ENCODE measurements around the gene HYPK.

HYPK gene

GRCh38 chr15:43795197-43795596, 5.2 kb upstream of the HYPK start:
- H2AFZ ChIP-seq (ENCODE audit: low read depth, low read length) = no peak overlapping the region
- no peak for TF ChIP-seq EZH2 (IDR thresholded peaks at IDR 0.05; ENCODE audit: borderline replicate concordance, low read depth, low read length, severe bottlenecking)
- TF ChIP-seq, protein P1, sequence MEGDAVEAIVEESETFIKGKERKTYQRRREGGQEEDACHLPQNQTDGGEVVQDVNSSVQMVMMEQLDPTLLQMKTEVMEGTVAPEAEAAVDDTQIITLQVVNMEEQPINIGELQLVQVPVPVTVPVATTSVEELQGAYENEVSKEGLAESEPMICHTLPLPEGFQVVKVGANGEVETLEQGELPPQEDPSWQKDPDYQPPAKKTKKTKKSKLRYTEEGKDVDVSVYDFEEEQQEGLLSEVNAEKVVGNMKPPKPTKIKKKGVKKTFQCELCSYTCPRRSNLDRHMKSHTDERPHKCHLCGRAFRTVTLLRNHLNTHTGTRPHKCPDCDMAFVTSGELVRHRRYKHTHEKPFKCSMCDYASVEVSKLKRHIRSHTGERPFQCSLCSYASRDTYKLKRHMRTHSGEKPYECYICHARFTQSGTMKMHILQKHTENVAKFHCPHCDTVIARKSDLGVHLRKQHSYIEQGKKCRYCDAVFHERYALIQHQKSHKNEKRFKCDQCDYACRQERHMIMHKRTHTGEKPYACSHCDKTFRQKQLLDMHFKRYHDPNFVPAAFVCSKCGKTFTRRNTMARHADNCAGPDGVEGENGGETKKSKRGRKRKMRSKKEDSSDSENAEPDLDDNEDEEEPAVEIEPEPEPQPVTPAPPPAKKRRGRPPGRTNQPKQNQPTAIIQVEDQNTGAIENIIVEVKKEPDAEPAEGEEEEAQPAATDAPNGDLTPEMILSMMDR (IDR thresholded peaks at IDR 0.05; ENCODE audit: borderline replicate concordance, extremely low read depth, low read length, poor library complexity, severe bottlenecking) = no peak
- peaks cover 41% of the 10 kb centered on the region for H3K4me1 ChIP-seq (ENCODE audit: insufficient read depth, low read length)
- H4K20me1 ChIP-seq (ENCODE audit: insufficient read depth, low read length) = peaks cover 37% of the 10 kb centered on the region
- H3K9ac ChIP-seq (ENCODE audit: low read depth, low read length) = no peak overlapping the region
- H3K79me2 ChIP-seq (ENCODE audit: insufficient read depth, low read length) = peaks cover 36% of the 10 kb centered on the region
- no peak overlapping the region for H3K4me2 ChIP-seq (ENCODE audit: insufficient read depth, low read length)
- H3K4me3 ChIP-seq (ENCODE audit: low read depth in 1 of 2, low read length in 2 of 2) = no peak overlapping the region
- ATAC-seq (ENCODE audit: insufficient read depth, low read depth) = no peak
- no peaks in the 10 kb centered on the region for H3K27me3 ChIP-seq (ENCODE audit: insufficient read depth, low read length, poor library complexity)
- H3K36me3 ChIP-seq (ENCODE audit: insufficient read depth, low read length) = peaks cover 69% of the 10 kb centered on the region
- no peak overlapping the region for H3K27ac ChIP-seq (ENCODE audit: low read length)
- H3K9me3 ChIP-seq (ENCODE audit: insufficient read depth, low read length, severe bottlenecking) = no peaks in the 10 kb centered on the region
- no peak for DNase-seq

GRCh38 chr15:43795997-43796396, 4.4 kb upstream of the HYPK start:
- Histone ChIP-seq H4K20me1 (ENCODE audit: insufficient read depth, low read length) (peaks cover 37% of the 10 kb centered on the region), H3K27ac (ENCODE audit: low read length) (no peak overlapping the region), H3K4me1 (ENCODE audit: insufficient read depth, low read length) (peaks cover 42% of the 10 kb centered on the region), H3K9ac (ENCODE audit: low read depth, low read length) (no peak overlapping the region), H2AFZ (ENCODE audit: low read depth, low read length) (no peak overlapping the region), H3K36me3 (ENCODE audit: insufficient read depth, low read length) (peaks cover 73% of the 10 kb centered on the region), H3K27me3 (ENCODE audit: insufficient read depth, low read length, poor library complexity) (no peaks in the 10 kb centered on the region), H3K9me3 (ENCODE audit: insufficient read depth, low read length, severe bottlenecking) (no peaks in the 10 kb centered on the region), H3K4me2 (ENCODE audit: insufficient read depth, low read length) (no peak overlapping the region), H3K4me3 (ENCODE audit: low read depth in 1 of 2, low read length in 2 of 2) (no peak overlapping the region), H3K79me2 (ENCODE audit: insufficient read depth, low read length) (peaks cover 42% of the 10 kb centered on the region)
- TF ChIP-seq, protein P1 (IDR thresholded peaks at IDR 0.05; ENCODE audit: borderline replicate concordance, extremely low read depth, low read length, poor library complexity, severe bottlenecking) = no peak
- TF ChIP-seq EZH2 (IDR thresholded peaks at IDR 0.05; ENCODE audit: borderline replicate concordance, low read depth, low read length, severe bottlenecking) = no peak
- no peak for ATAC-seq (ENCODE audit: insufficient read depth, low read depth)
- DNase-seq = no peak

- Histone ChIP-seq H3K4me3 (ENCODE audit: low read depth in 1 of 2, low read length in 2 of 2) (no peak overlapping the region), H3K27me3 (ENCODE audit: insufficient read depth, low read length, poor library complexity) (no peaks in the 10 kb centered on the region), H2AFZ (ENCODE audit: low read depth, low read length) (no peak overlapping the region), H3K79me2 (ENCODE audit: insufficient read depth, low read length) (peaks cover 48% of the 10 kb centered on the region), H3K4me1 (ENCODE audit: insufficient read depth, low read length) (peaks cover 43% of the 10 kb centered on the region), H3K9me3 (ENCODE audit: insufficient read depth, low read length, severe bottlenecking) (no peaks in the 10 kb centered on the region), H3K4me2 (ENCODE audit: insufficient read depth, low read length) (no peak overlapping the region), H3K36me3 (ENCODE audit: insufficient read depth, low read length) (peaks cover 75% of the 10 kb centered on the region), H4K20me1 (ENCODE audit: insufficient read depth, low read length) (peaks cover 37% of the 10 kb centered on the region), H3K27ac (ENCODE audit: low read length) (no peak overlapping the region), H3K9ac (ENCODE audit: low read depth, low read length) (no peak overlapping the region)
- TF ChIP-seq, protein P1 (IDR thresholded peaks at IDR 0.05; ENCODE audit: borderline replicate concordance, extremely low read depth, low read length, poor library complexity, severe bottlenecking) = no peak
- no peak for TF ChIP-seq EZH2 (IDR thresholded peaks at IDR 0.05; ENCODE audit: borderline replicate concordance, low read depth, low read length, severe bottlenecking)
- ATAC-seq (ENCODE audit: insufficient read depth, low read depth) (no peak), DNase-seq (no peak)
Observed at GRCh38 chr15:43796566-43796965, 3.8 kb upstream of the HYPK start.
